Peyer's patch (tissue), 4 donors: ENCODE measurements around the gene SPAG9. TPM values are rescaled to one million over a fixed set of nuclear protein-coding genes. Genes with fewer than 3 reads are reported as not detected.
A peak's percentile ranks its signal among the peaks of the same experiment; 100 is the strongest.
"Not testable (repeated sequence)": the region's sequence is repeated elsewhere in the genome, so short reads cannot be mapped to it uniquely, and the experiment has no call there.

ENCODE experiments used
- DNase-seq, 3 donors: peaks; one replicate each; pipeline ENCODE4 v3.0.0-alpha.2; 2017 to 2019
- H3K27ac ChIP-seq, 4 donors: fragments of 200-600 bp; sonication (generic); one replicate each; pipeline ENCODE4 v1.5.1; 2016 to 2019
- H3K27me3 ChIP-seq, 2 donors: fragments of 200-600 bp; sonication (generic); one replicate each; pipeline ENCODE4 v1.5.1; 2019
- H3K36me3 ChIP-seq, 3 donors: fragments of 200-600 bp; sonication (generic); one replicate each; pipeline ENCODE4 v1.5.1; 2016 to 2019
- H3K4me1 ChIP-seq, 4 donors: fragments of 200-600 bp; sonication (generic); one replicate each; pipeline ENCODE4 v1.5.1; 2016 to 2019
- H3K4me3 ChIP-seq, 4 donors: fragments of 200-600 bp; sonication (generic); 1 replicate in 3 of 4; 2 replicates in 1 of 4; pipeline ENCODE4 v1.5.1; 2016 to 2019; ENCODE audit warnings: mild to moderate bottlenecking in 1 of 4
- H3K9me3 ChIP-seq, 4 donors: fragments of 200-600 bp; sonication (generic); one replicate each; pipeline ENCODE4 v1.5.1; 2016 to 2019; ENCODE audit warnings: mild to moderate bottlenecking in 1 of 4
- CTCF ChIP-seq, 6 experiments: fragments of 450-650 bp in 4 of 6; fragments of 200-600 bp in 2 of 6; sonication (generic) in 1 of 6; IDR thresholded peaks; one replicate each; pipeline ENCODE4 v1.5.1; 2017 to 2019; ENCODE audit warnings: antibody characterized with exemption in 6 of 6, mild to moderate bottlenecking in 3 of 6, moderate library complexity in 1 of 6
- POLR2A ChIP-seq, 2 donors: fragments of 450-650 bp; IDR thresholded peaks; one replicate each; pipeline ENCODE4 v1.5.1; 2017; ENCODE audit warnings: antibody characterized with exemption in 2 of 2, mild to moderate bottlenecking in 2 of 2, moderate library complexity in 2 of 2
- total RNA-seq, 4 donors: library from RNA; depleted of rRNA; stranded (reverse); fragments of >200 nt; gene quantifications; one replicate each; pipeline ENCODE4 v1.1.0, GENCODE V29; 2016

SPAG9 gene
- total RNA-seq, 4 donors from 2014 or later: 104 to 149 (median 132) TPM

- Histone ChIP-seq H3K4me3 (peak overlapping the region; percentile 91 to 100 (median 98)), H3K27me3 (no peaks in the 10 kb centered on the region), H3K27ac (peak overlapping the region; percentile 99 to 100 (median 100)), H3K9me3 (no peaks in the 10 kb centered on the region), H3K4me1 (peaks cover 4 to 40% (median 4%) of the 10 kb centered on the region in 4 donors), H3K36me3 (no peaks in the 10 kb centered on the region)
- DNase-seq: peak in 2 of 3 donors; percentile 39 to 75
- peak in 1 of 6 experiments; percentile 11 for TF ChIP-seq CTCF (IDR thresholded peaks at IDR 0.05)
- no peak for TF ChIP-seq POLR2A (IDR thresholded peaks at IDR 0.05)
These were observed 320 bp downstream of the SPAG9 start for GRCh38 chr17:51120357-51120738.

GRCh38 chr17:51119415-51120356 is 982 bp downstream of the SPAG9 start:
- Histone ChIP-seq H3K27me3 (no peaks in the 10 kb centered on the region), H3K9me3 (no peaks in the 10 kb centered on the region), H3K4me1 (peaks cover 4 to 40% (median 4%) of the 10 kb centered on the region in 4 donors), H3K36me3 (no peaks in the 10 kb centered on the region), H3K4me3 (peak overlapping the region; percentile 91 to 100 (median 98)), H3K27ac (peak overlapping the region; percentile 99 to 100 (median 100))
- TF ChIP-seq CTCF (IDR thresholded peaks at IDR 0.05) (peak in 3 of 6 experiments; percentile 36 to 58 (median 37)), POLR2A (IDR thresholded peaks at IDR 0.05) (no peak)
- DNase-seq: peak; percentile 47 to 71 (median 68)

GRCh38 chr17:51118330-51119195 is 2.1 kb downstream of the SPAG9 start:
- H3K4me3 ChIP-seq: peak overlapping the region in 2 of 4 donors; percentile 91 to 100
- DNase-seq: peak in 1 of 3 donors; percentile 81
- no peaks in the 10 kb centered on the region for H3K36me3 ChIP-seq
- TF ChIP-seq CTCF (IDR thresholded peaks at IDR 0.05): peak in 1 of 6 experiments; percentile 6
- no peak for TF ChIP-seq POLR2A (IDR thresholded peaks at IDR 0.05)
- peak overlapping the region in 3 of 4 donors; percentile 23 to 100 (median 99) for H3K27ac ChIP-seq
- no peaks in the 10 kb centered on the region for H3K9me3 ChIP-seq
- H3K4me1 ChIP-seq: peaks cover 4 to 40% (median 4%) of the 10 kb centered on the region in 4 donors
- no peaks in the 10 kb centered on the region for H3K27me3 ChIP-seq

GRCh38 chr17:51115179-51115578 is 5.5 kb downstream of the SPAG9 start:
- Histone ChIP-seq H3K36me3 (no peaks in the 10 kb centered on the region), H3K4me1 (peaks cover 4 to 47% (median 9%) of the 10 kb centered on the region in 4 donors), H3K27ac (no peak overlapping the region), H3K27me3 (no peaks in the 10 kb centered on the region), H3K9me3 (no peaks in the 10 kb centered on the region), H3K4me3 (no peak overlapping the region)
- TF ChIP-seq CTCF (IDR thresholded peaks at IDR 0.05): no peak
- no peak for TF ChIP-seq POLR2A (IDR thresholded peaks at IDR 0.05)
- DNase-seq: no peak

- not testable (repeated sequence) for H3K27ac ChIP-seq, H3K9me3 ChIP-seq, H3K27me3 ChIP-seq, H3K36me3 ChIP-seq, H3K4me3 ChIP-seq
- DNase-seq: peak in 1 of 3 donors; percentile 64
- H3K4me1 ChIP-seq: peaks cover 0 to 27% (median 5%) of the 10 kb centered on the region in 4 donors
These were observed 8.1 kb downstream of the SPAG9 start for GRCh38 chr17:51112303-51113222.
